ENCODE results near the gene CD180. TPM values are rescaled to one million over a fixed set of nuclear protein-coding genes. Genes with fewer than 3 reads are reported as not detected.
A peak's percentile ranks its signal among the peaks of the same experiment; 100 is the strongest.

The CD180 gene
- total and polyA plus RNA-seq, 9 of the 15 experiments (the other 6 are each of a cell fraction or from before 2014, with no cell fraction given), result 0.01 to 0.07 TPM; not detected in 7

DNA sequence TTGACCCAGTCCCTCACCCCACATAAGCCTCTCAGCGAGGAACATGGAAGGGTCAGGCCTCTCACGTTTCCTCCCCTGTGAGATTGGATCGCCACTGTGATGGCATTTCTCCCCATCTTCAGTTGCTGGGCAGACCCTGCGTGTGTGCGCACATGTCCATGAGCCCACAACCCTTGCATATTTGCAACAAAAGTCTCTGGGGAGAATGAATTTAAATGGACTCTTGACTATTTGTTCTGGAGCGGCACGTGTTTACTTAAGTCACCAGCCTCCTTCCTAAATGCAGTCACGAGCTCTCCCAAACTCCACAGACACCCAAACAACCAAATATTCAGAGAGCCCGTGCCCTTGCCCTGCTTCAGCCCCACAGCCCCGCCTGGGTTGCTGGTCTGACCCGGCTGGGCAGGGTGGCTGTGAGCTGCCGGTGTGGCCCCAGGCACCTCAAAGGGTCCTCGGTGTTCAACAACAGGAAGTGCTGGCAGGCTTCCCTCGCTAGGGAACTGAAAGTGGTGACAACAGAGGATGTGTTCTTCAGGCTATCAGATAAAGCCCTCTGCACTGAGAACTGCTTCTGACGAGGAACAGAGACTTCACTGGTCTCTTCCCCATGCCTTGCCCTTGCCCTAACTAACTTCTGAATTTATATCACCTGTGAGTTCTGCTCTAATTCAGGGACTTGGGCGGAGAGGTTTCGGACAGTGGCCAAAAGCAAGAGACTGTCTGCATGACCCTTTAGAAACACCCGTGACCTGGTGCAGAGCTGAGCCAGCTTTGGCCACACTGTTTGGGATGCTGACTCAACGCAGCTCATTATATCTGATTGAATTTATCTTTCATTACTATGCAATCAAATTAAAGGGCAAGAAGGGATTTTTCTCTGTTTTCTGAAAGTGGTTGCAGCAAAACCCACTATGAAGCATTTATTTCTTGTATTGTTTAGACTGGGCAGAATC, 19.2 kb upstream of the CD180 start (continued):
- TF ChIP-seq ZBTB40 (IDR thresholded peaks at IDR 0.05), result 0 out of 2 replicates have a peak, but pooled peaks have one; percentile 32
- TF ChIP-seq ZBTB40 (CRISPR knock-in tag; IDR thresholded peaks at IDR 0.05), result no peak
- no peak for TF ChIP-seq PTTG1 (tag; IDR thresholded peaks at IDR 0.05; ENCODE audit: low read depth)
- TF ChIP-seq TSC22D4 (tag; IDR thresholded peaks at IDR 0.05), result no peak
- TF ChIP-seq ARHGAP35 (IDR thresholded peaks at IDR 0.05; ENCODE audit: partially characterized antibody), result no peak
- TF ChIP-seq ZNF76 (CRISPR knock-in tag; IDR thresholded peaks at IDR 0.05; ENCODE audit: borderline replicate concordance), result no peak
- TF ChIP-seq, protein P1, sequence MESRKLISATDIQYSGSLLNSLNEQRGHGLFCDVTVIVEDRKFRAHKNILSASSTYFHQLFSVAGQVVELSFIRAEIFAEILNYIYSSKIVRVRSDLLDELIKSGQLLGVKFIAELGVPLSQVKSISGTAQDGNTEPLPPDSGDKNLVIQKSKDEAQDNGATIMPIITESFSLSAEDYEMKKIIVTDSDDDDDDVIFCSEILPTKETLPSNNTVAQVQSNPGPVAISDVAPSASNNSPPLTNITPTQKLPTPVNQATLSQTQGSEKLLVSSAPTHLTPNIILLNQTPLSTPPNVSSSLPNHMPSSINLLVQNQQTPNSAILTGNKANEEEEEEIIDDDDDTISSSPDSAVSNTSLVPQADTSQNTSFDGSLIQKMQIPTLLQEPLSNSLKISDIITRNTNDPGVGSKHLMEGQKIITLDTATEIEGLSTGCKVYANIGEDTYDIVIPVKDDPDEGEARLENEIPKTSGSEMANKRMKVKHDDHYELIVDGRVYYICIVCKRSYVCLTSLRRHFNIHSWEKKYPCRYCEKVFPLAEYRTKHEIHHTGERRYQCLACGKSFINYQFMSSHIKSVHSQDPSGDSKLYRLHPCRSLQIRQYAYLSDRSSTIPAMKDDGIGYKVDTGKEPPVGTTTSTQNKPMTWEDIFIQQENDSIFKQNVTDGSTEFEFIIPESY (CRISPR knock-in tag; IDR thresholded peaks at IDR 0.05), result no peak
- TF ChIP-seq U2AF2 (optimal IDR thresholded peaks at IDR 0.05; ENCODE audit: low read depth, low read length), result no peak
- TF ChIP-seq, protein P2, sequence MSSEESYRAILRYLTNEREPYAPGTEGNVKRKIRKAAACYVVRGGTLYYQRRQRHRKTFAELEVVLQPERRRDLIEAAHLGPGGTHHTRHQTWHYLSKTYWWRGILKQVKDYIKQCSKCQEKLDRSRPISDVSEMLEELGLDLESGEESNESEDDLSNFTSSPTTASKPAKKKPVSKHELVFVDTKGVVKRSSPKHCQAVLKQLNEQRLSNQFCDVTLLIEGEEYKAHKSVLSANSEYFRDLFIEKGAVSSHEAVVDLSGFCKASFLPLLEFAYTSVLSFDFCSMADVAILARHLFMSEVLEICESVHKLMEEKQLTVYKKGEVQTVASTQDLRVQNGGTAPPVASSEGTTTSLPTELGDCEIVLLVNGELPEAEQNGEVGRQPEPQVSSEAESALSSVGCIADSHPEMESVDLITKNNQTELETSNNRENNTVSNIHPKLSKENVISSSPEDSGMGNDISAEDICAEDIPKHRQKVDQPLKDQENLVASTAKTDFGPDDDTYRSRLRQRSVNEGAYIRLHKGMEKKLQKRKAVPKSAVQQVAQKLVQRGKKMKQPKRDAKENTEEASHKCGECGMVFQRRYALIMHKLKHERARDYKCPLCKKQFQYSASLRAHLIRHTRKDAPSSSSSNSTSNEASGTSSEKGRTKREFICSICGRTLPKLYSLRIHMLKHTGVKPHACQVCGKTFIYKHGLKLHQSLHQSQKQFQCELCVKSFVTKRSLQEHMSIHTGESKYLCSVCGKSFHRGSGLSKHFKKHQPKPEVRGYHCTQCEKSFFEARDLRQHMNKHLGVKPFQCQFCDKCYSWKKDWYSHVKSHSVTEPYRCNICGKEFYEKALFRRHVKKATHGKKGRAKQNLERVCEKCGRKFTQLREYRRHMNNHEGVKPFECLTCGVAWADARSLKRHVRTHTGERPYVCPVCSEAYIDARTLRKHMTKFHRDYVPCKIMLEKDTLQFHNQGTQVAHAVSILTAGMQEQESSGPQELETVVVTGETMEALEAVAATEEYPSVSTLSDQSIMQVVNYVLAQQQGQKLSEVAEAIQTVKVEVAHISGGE (CRISPR knock-in tag; IDR thresholded peaks at IDR 0.05), result peak in 2 of 3 experiments; percentile 36 to 76; a peak in 3 of 6 replicates
- no peak for TF ChIP-seq NCOR1 (IDR thresholded peaks at IDR 0.05)
- TF ChIP-seq ATF1 (CRISPR knock-in tag; IDR thresholded peaks at IDR 0.05), result no peak
- peak; percentile 18; the same call in 1 of the 2 replicates for TF ChIP-seq ATF1 (tag; IDR thresholded peaks at IDR 0.05)

Measured in K562 (cell line).